Thyroid gland (tissue), 4 donors: ENCODE measurements around the gene SLC9A7. TPM values are rescaled to one million over a fixed set of nuclear protein-coding genes. Genes with fewer than 3 reads are reported as not detected.

Source experiments
- DNase-seq, 2 donors: peaks; one replicate each; pipeline ENCODE4 v3.0.0-alpha.2; 2019
- H3K27ac ChIP-seq, 3 donors: fragments of 200-600 bp; sonication (generic); 1 replicate in 2 of 3; 2 replicates in 1 of 3; pipeline ENCODE4 v1.5.1; 2016 to 2019; ENCODE audit warnings: mild to moderate bottlenecking in 1 of 3, moderate library complexity in 1 of 3
- H3K27me3 ChIP-seq: fragments of 200-600 bp; sonication (generic); one replicate; pipeline ENCODE4 v1.5.1; 2019
- H3K36me3 ChIP-seq, 2 donors: fragments of 200-600 bp; sonication (generic); one replicate each; pipeline ENCODE4 v1.5.1; 2016 to 2019
- H3K4me1 ChIP-seq, 2 donors: fragments of 200-600 bp; sonication (generic); one replicate each; pipeline ENCODE4 v1.5.1; 2017 to 2019
- H3K4me3 ChIP-seq, 3 donors: fragments of 200-600 bp; sonication (generic); replicated peaks in 1 of 3; 1 replicate in 2 of 3; 2 replicates in 1 of 3; pipeline ENCODE4 v1.5.1; 2016; ENCODE audit warnings: mild to moderate bottlenecking in 1 of 3
- H3K9me3 ChIP-seq: fragments of 200-600 bp; sonication (generic); one replicate; pipeline ENCODE4 v1.5.1; 2017
- POLR2A ChIP-seq, 2 donors: fragments of 450-650 bp; IDR thresholded peaks; one replicate each; pipeline ENCODE4 v1.6.1; 2017; ENCODE audit warnings: antibody characterized with exemption in 2 of 2, mild to moderate bottlenecking in 2 of 2, moderate library complexity in 1 of 2
- WGBS, 2 donors: methylation state at CpG; one replicate each; pipeline ENCODE4 v1.1.5; 2017; 5-methylcytosine and 5-hydroxymethylcytosine counted together
- intact Hi-C: fragments of 100-400 bp; cut with DNase I; formaldehyde crosslinking; loops from one replicate; pipeline ENCODE4 v1.15.1; 2023
- total RNA-seq, 4 donors: library from RNA; depleted of rRNA; stranded (reverse); fragments of >200 nt; gene quantifications; one replicate each; pipeline ENCODE4 v1.2.3, GENCODE V29; 2016
- TF ChIP-seq, protein P1 (sequence below), 6 experiments: fragments of 200-600 bp in 3 of 6; fragments of 450-650 bp in 3 of 6; sonication (generic) in 3 of 6; IDR thresholded peaks; one replicate each; pipeline ENCODE4 v1.5.1; 2016 to 2019; ENCODE audit warnings: antibody characterized with exemption in 6 of 6, mild to moderate bottlenecking in 2 of 6, inconsistent platforms in 1 of 6, moderate library complexity in 1 of 6

SLC9A7 gene
- total RNA-seq, 4 donors from 2014 or later: 18.4 to 35.5 (median 26.3) TPM

DNA sequence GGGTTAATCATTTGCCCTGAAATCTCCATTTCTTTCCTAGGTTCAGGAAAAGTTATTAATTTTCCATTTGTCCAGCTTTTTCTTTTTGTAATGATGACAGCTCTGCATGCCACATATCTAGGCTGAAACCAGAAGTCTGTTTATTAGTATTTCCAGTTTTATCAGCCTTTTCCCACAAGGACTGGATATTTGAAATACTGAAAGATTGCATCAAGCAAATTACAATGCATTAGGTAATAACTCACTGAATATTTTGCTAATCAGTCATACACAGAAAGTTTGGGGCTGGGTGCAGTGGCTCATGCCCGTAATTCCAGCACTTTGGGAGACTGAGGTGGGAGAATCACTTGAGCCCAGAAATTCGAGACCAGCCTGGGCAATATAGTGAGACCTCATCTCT is 21.5 kb downstream of the SLC9A7 start:
- no peaks in the 10 kb centered on the region for H3K4me1 ChIP-seq
- H3K4me3 ChIP-seq: no peak overlapping the region
- intact Hi-C loops: no loop called here
- no peak for DNase-seq
- TF ChIP-seq POLR2A (IDR thresholded peaks at IDR 0.05): no peak
- TF ChIP-seq, protein P1, sequence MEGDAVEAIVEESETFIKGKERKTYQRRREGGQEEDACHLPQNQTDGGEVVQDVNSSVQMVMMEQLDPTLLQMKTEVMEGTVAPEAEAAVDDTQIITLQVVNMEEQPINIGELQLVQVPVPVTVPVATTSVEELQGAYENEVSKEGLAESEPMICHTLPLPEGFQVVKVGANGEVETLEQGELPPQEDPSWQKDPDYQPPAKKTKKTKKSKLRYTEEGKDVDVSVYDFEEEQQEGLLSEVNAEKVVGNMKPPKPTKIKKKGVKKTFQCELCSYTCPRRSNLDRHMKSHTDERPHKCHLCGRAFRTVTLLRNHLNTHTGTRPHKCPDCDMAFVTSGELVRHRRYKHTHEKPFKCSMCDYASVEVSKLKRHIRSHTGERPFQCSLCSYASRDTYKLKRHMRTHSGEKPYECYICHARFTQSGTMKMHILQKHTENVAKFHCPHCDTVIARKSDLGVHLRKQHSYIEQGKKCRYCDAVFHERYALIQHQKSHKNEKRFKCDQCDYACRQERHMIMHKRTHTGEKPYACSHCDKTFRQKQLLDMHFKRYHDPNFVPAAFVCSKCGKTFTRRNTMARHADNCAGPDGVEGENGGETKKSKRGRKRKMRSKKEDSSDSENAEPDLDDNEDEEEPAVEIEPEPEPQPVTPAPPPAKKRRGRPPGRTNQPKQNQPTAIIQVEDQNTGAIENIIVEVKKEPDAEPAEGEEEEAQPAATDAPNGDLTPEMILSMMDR (IDR thresholded peaks at IDR 0.05): no peak
- H3K9me3 ChIP-seq: no peaks in the 10 kb centered on the region
- no peaks in the 10 kb centered on the region for H3K36me3 ChIP-seq
- no peaks in the 10 kb centered on the region for H3K27me3 ChIP-seq
- no peak overlapping the region for H3K27ac ChIP-seq
- WGBS, 2 donors: 89 to 94% methylated on average over 2 of the region's 2 CpGs

DNA sequence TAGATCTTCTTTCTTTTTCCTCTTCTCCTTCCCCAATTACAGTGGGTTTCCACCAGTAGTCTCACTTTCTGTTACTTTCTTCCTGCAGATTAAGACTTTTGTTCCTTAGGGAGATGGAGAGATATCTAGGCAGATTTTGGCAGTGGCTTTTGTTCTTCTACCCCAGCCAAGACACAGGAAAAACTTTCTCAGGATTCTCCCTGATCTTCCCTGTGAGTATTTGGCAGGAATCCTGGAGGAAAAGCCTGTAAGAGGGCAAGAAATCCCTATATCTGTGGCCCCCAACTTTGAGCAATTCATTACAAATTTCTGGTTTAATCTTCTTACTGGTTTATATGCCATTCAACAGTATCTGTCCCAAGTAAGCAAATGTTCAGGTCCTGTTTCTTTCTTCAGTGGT is 21.9 kb downstream of the SLC9A7 start:
- Histone ChIP-seq H3K36me3 (no peaks in the 10 kb centered on the region), H3K27ac (no peak overlapping the region), H3K4me1 (no peaks in the 10 kb centered on the region), H3K4me3 (no peak overlapping the region), H3K9me3 (no peaks in the 10 kb centered on the region), H3K27me3 (no peaks in the 10 kb centered on the region)
- intact Hi-C loops: no loop called here
- TF ChIP-seq POLR2A (IDR thresholded peaks at IDR 0.05): no peak
- TF ChIP-seq, protein P1 (IDR thresholded peaks at IDR 0.05): no peak
- DNase-seq: no peak

DNA sequence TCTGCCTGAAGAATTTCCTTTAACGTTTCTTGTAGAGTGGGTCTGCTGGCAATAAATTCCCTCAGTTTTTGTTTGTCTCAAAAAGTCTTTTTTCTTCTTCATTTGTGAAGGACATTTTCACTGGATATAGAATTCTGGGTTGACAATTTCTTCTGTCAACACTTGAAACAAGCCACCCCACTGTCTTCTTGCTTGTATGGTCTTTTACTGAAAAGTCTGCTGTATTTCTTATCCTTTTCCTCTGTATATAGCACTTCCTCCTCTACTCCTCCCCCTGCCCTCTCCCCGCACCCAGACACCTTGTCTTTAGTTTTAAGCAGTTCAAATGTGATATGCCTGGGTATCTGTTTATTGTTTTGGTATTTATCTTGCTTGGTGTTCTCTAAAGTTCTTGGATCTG is 23.3 kb downstream of the SLC9A7 start:
- Histone ChIP-seq H3K4me3 (no peak overlapping the region), H3K36me3 (no peaks in the 10 kb centered on the region), H3K27ac (no peak overlapping the region), H3K9me3 (no peaks in the 10 kb centered on the region), H3K4me1 (no peaks in the 10 kb centered on the region), H3K27me3 (no peaks in the 10 kb centered on the region)
- intact Hi-C loops: no loop called here
- WGBS, 2 donors: 96 to 98% methylated on average over 2 of the region's 2 CpGs
- DNase-seq: no peak
- TF ChIP-seq, protein P1 (IDR thresholded peaks at IDR 0.05): no peak
- TF ChIP-seq POLR2A (IDR thresholded peaks at IDR 0.05): no peak

DNA sequence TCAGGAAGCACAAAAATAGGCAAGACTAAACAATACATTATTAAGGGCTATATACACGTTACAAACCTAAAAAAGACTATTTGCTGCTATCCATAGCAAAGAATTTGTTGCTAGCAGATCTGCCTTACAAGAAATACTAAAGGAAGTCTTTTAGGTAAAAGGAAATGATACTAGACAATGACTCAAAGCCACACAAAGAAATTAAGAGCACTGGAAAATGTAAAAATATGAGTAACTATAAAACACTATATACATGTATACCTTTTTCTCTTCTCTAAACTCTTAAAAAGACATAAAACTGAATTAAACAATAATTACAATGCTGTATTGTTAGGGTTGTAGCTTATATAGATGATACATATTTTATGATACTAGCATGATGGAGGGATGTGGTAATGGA is 25.7 kb downstream of the SLC9A7 start:
- Histone ChIP-seq H3K9me3 (no peaks in the 10 kb centered on the region), H3K4me1 (no peaks in the 10 kb centered on the region), H3K4me3 (no peak overlapping the region), H3K27me3 (no peaks in the 10 kb centered on the region), H3K36me3 (no peaks in the 10 kb centered on the region), H3K27ac (no peak overlapping the region)
- DNase-seq: no peak
- WGBS, 2 donors: 74 to 78% methylated on average over 1 of the region's 1 CpG
- intact Hi-C loops: no loop called here
- TF ChIP-seq, protein P1 (IDR thresholded peaks at IDR 0.05): no peak
- no peak for TF ChIP-seq POLR2A (IDR thresholded peaks at IDR 0.05)

DNA sequence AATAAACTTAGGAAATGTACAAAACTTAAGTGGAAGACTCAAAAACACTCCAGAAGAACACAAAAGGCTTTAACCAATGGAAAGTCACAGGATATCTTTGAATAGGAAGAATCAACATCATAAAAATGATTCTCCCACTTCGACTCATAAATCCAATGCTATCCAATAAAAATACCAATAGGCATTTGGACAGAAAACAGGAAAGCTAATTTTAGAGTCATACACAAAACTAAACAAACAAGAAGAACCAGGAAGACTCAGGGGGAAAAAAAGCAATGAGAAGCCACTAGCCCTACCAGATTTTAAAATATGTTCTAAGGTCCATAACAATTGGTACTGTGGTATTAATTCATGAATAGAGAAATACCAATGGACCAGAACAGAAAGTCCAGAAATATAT is 28.2 kb downstream of the SLC9A7 start:
- Histone ChIP-seq H3K27me3 (no peaks in the 10 kb centered on the region), H3K4me1 (no peaks in the 10 kb centered on the region), H3K4me3 (no peak overlapping the region), H3K9me3 (no peaks in the 10 kb centered on the region), H3K36me3 (no peaks in the 10 kb centered on the region), H3K27ac (no peak overlapping the region)
- TF ChIP-seq POLR2A (IDR thresholded peaks at IDR 0.05): no peak
- TF ChIP-seq, protein P1 (IDR thresholded peaks at IDR 0.05): no peak
- intact Hi-C loops: no loop called here
- DNase-seq: no peak
- WGBS, 2 donors: 72 to 78% methylated on average over 1 of the region's 1 CpG
